Smooth muscle cell (in vitro differentiated cells): ENCODE measurements around the gene PNMA6E. TPM values are rescaled to one million over a fixed set of nuclear protein-coding genes. Genes with fewer than 3 reads are reported as not detected.

Experiments
- DNase-seq: peaks from one replicate; lab custom pipeline; 2025; ENCODE audit not compliant: unreplicated experiment; lab: John Stamatoyannopoulos, UW
- H2AFZ ChIP-seq: fragments of 200-600 bp; sonication (generic); 2 replicates; pipeline ENCODE4 v1.6.0; 2016; ENCODE audit warnings: antibody characterized with exemption, low read depth, mild to moderate bottlenecking
- H3F3A ChIP-seq: fragments of 200-600 bp; sonication (generic); 2 replicates; pipeline ENCODE4 v1.6.0; 2017; ENCODE audit warnings: antibody characterized with exemption, low read depth
- H3K27ac ChIP-seq: fragments of 200-600 bp; sonication (generic); 2 replicates; pipeline ENCODE4 v1.5.1; 2016; ENCODE audit warnings: low read depth, mild to moderate bottlenecking
- H3K27me3 ChIP-seq: fragments of 200-600 bp; sonication (generic); 2 replicates; pipeline ENCODE4 v1.6.1; 2016; ENCODE audit warnings: low read depth, mild to moderate bottlenecking
- H3K36me3 ChIP-seq: fragments of 200-600 bp; sonication (generic); 2 replicates; pipeline ENCODE4 v1.5.1; 2016; ENCODE audit warnings: low read depth
- H3K4me1 ChIP-seq: fragments of 200-600 bp; sonication (generic); 2 replicates; pipeline ENCODE4 v1.5.1; 2016; ENCODE audit warnings: low read depth
- H3K4me2 ChIP-seq: fragments of 200-600 bp; sonication (generic); 2 replicates; pipeline ENCODE4 v1.6.0; 2016; ENCODE audit warnings: mild to moderate bottlenecking
- H3K4me3 ChIP-seq: fragments of 200-600 bp; sonication (generic); 2 replicates; pipeline ENCODE4 v1.5.1; 2016; ENCODE audit warnings: mild to moderate bottlenecking
- H3K79me2 ChIP-seq: fragments of 200-600 bp; sonication (generic); 2 replicates; pipeline ENCODE4 v1.6.0; 2016; ENCODE audit warnings: low read depth, mild to moderate bottlenecking
- H3K9ac ChIP-seq: fragments of 200-600 bp; sonication (generic); 2 replicates; pipeline ENCODE4 v1.6.0; 2016; ENCODE audit warnings: low read depth
- H3K9me3 ChIP-seq: fragments of 200-600 bp; sonication (generic); replicated peaks from 2 replicates; pipeline ENCODE4 v1.5.1; 2016; ENCODE audit warnings: low read depth
- H4K20me1 ChIP-seq: fragments of 200-600 bp; sonication (generic); 2 replicates; pipeline ENCODE4 v1.6.0; 2016; ENCODE audit warnings: low read depth
- CTCF ChIP-seq: fragments of 200-600 bp; sonication (generic); IDR thresholded peaks from 2 replicates; pipeline ENCODE4 v1.5.1; 2017; ENCODE audit warnings: borderline replicate concordance, mild to moderate bottlenecking, antibody characterized with exemption; ENCODE audit not compliant: insufficient read depth, poor library complexity, severe bottlenecking
- WGBS: methylation state at CpG from one replicate; pipeline ENCODE4 v1.1.7; 2016; ENCODE audit warnings: low lambda C conversion rate; 5-methylcytosine and 5-hydroxymethylcytosine counted together
- polyA plus RNA-seq: library from polyadenylated mRNA; unstranded; fragments of >200 nt; fragmentation: Nextera tagmentation; extraction: Ambion mirVana; gene quantifications from 2 replicates; pipeline ENCODE4 v1.2.1, GENCODE V29; 2016
- total RNA-seq: library from RNA; depleted of rRNA; stranded (reverse); fragments of >200 nt; gene quantifications from 2 replicates; pipeline ENCODE4 v1.2.3, GENCODE V29; 2014

Gene PNMA6E
- total and polyA plus RNA-seq, 2 experiments from 2014 or later, result not detected

GRCh38 chrX:153397256-153397960 is 3.7 kb downstream of the PNMA6E start:
- H3F3A ChIP-seq, result no peaks in the 10 kb centered on the region
- H3K36me3 ChIP-seq, result no peaks in the 10 kb centered on the region
- no peaks in the 10 kb centered on the region for H3K9me3 ChIP-seq
- no peaks in the 10 kb centered on the region for H3K27me3 ChIP-seq
- no peaks in the 10 kb centered on the region for H4K20me1 ChIP-seq
- WGBS, result 86% methylated on average over 27 of the region's 27 CpGs
- H3K79me2 ChIP-seq, result no peaks in the 10 kb centered on the region
- TF ChIP-seq CTCF, result no peak
- H2AFZ ChIP-seq, result no peak overlapping the region
- H3K9ac ChIP-seq, result no peak overlapping the region
- H3K4me2 ChIP-seq, result no peak overlapping the region
- H3K4me3 ChIP-seq, result no peak overlapping the region
- H3K4me1 ChIP-seq, result no peaks in the 10 kb centered on the region
- no peak overlapping the region for H3K27ac ChIP-seq
- no peak for DNase-seq

- DNase-seq, result no peak
- no peak overlapping the region for H2AFZ ChIP-seq
- H3K27ac ChIP-seq, result no peak overlapping the region
- no peaks in the 10 kb centered on the region for H3K4me1 ChIP-seq
- no peaks in the 10 kb centered on the region for H3K36me3 ChIP-seq
- 88% methylated on average over 17 of the region's 26 CpGs for WGBS
- no peak overlapping the region for H3K4me2 ChIP-seq
- TF ChIP-seq CTCF, result no peak
- H3K27me3 ChIP-seq, result no peaks in the 10 kb centered on the region
- H3F3A ChIP-seq, result no peaks in the 10 kb centered on the region
- H3K79me2 ChIP-seq, result no peaks in the 10 kb centered on the region
- H4K20me1 ChIP-seq, result no peaks in the 10 kb centered on the region
- no peak overlapping the region for H3K9ac ChIP-seq
- no peaks in the 10 kb centered on the region for H3K9me3 ChIP-seq
- no peak overlapping the region for H3K4me3 ChIP-seq
These were observed 4.6 kb downstream of the PNMA6E start for GRCh38 chrX:153396320-153397195.

- TF ChIP-seq CTCF, result no peak
- WGBS, result 93% methylated on average over 20 of the region's 26 CpGs
These were observed 5.4 kb downstream of the PNMA6E start for GRCh38 chrX:153395613-153396319.

More at GRCh38 chrX:153395613-153396319, 5.4 kb downstream of the PNMA6E start:
- DNase-seq, result no peak
- Histone ChIP-seq H3K4me2 (no peak overlapping the region), H2AFZ (no peak overlapping the region), H3K79me2 (no peaks in the 10 kb centered on the region), H3K27me3 (no peaks in the 10 kb centered on the region), H3K27ac (no peak overlapping the region), H3K4me3 (no peak overlapping the region), H3F3A (no peaks in the 10 kb centered on the region), H3K9ac (no peak overlapping the region), H4K20me1 (no peaks in the 10 kb centered on the region), H3K4me1 (no peaks in the 10 kb centered on the region), H3K36me3 (no peaks in the 10 kb centered on the region), H3K9me3 (no peaks in the 10 kb centered on the region)
